SK-N-SH treated with all-trans-retinoic acid at 6 μM for 48 hours (cell line): Measurements from ENCODE around the gene BPIFA3.

ENCODE experiments used
- ATAC-seq: fragments of 200-7000 bp; cut with Tn5 transposase; 3 replicates; pipeline ENCODE4 v1.9.1; 2020; ENCODE audit warnings: mild to moderate bottlenecking, moderate library complexity
- ARNTL ChIP-seq: fragments of 450-650 bp; formaldehyde crosslinking; IDR thresholded peaks from 2 replicates; pipeline ENCODE4 v1.5.0; 2020; ENCODE audit warnings: low read depth, mild to moderate bottlenecking, moderate library complexity, borderline replicate concordance
- BACH2 ChIP-seq: fragments of 250-450 bp; sonication (Bioruptor Pico); IDR thresholded peaks from 2 replicates; pipeline ENCODE4 v1.9.0; 2021; ENCODE audit warnings: mild to moderate bottlenecking, borderline replicate concordance
- CSDC2 ChIP-seq: fragments of 250-450 bp; sonication (Bioruptor Pico); IDR thresholded peaks from 2 replicates; pipeline ENCODE4 v1.5.0; 2020; ENCODE audit warnings: mild to moderate bottlenecking, moderate library complexity
- ESRRG ChIP-seq: fragments of 250-450 bp; sonication (Bioruptor Pico); IDR thresholded peaks from 2 replicates; pipeline ENCODE4 v1.6.1; 2021; ENCODE audit warnings: mild to moderate bottlenecking
- GLIS3 ChIP-seq: fragments of 250-450 bp; sonication (Bioruptor Pico); IDR thresholded peaks from 2 replicates; pipeline ENCODE4 v1.5.0; 2020; ENCODE audit warnings: mild to moderate bottlenecking, moderate library complexity
- ISL1 ChIP-seq: fragments of 250-450 bp; sonication (Bioruptor Pico); IDR thresholded peaks from 2 replicates; pipeline ENCODE4 v2.1.2; 2022; ENCODE audit warnings: mild to moderate bottlenecking, moderate library complexity
- OSR1 ChIP-seq: fragments of 250-450 bp; sonication (Bioruptor Pico); IDR thresholded peaks from 2 replicates; pipeline ENCODE4 v1.8.0; 2022; ENCODE audit warnings: moderate library complexity, mild to moderate bottlenecking, inconsistent platforms
- PPARA ChIP-seq: fragments of 250-450 bp; sonication (Bioruptor Pico); IDR thresholded peaks from 2 replicates; pipeline ENCODE4 v1.5.0; 2020; ENCODE audit warnings: mild to moderate bottlenecking, borderline replicate concordance
- SNAI2 ChIP-seq: fragments of 250-450 bp; sonication (Bioruptor Pico); IDR thresholded peaks from 2 replicates; pipeline ENCODE4 v1.5.0; 2020; ENCODE audit warnings: mild to moderate bottlenecking, moderate library complexity
- TCF4 ChIP-seq: fragments of 250-450 bp; sonication (Bioruptor Pico); IDR thresholded peaks from 2 replicates; pipeline ENCODE4 v1.8.0; 2021; ENCODE audit warnings: mild to moderate bottlenecking, moderate library complexity, borderline replicate concordance
- TOX ChIP-seq: fragments of 250-450 bp; sonication (Bioruptor Pico); IDR thresholded peaks from 2 replicates; pipeline ENCODE4 v1.8.0; 2021; ENCODE audit warnings: mild to moderate bottlenecking, moderate library complexity, borderline replicate concordance
- TSHZ2 ChIP-seq: fragments of 250-450 bp; sonication (Bioruptor Pico); IDR thresholded peaks from 2 replicates; pipeline ENCODE4 v1.5.0; 2020; ENCODE audit warnings: mild to moderate bottlenecking, moderate library complexity
- ZC3H10 ChIP-seq: fragments of 250-450 bp; sonication (Bioruptor Pico); IDR thresholded peaks from 2 replicates; pipeline ENCODE4 v1.5.1; 2021; ENCODE audit warnings: mild to moderate bottlenecking, moderate library complexity
- ZFP3 ChIP-seq: fragments of 250-450 bp; sonication (Bioruptor Pico); IDR thresholded peaks from 2 replicates; pipeline ENCODE4 v1.5.0; 2020; ENCODE audit warnings: mild to moderate bottlenecking, moderate library complexity
- ZFP30 ChIP-seq: fragments of 450-650 bp; formaldehyde crosslinking; IDR thresholded peaks from 2 replicates; pipeline ENCODE4 v1.5.0; 2022; ENCODE audit warnings: mild to moderate bottlenecking, moderate library complexity
- ZNF70 ChIP-seq: fragments of 450-650 bp; formaldehyde crosslinking; IDR thresholded peaks from 2 replicates; pipeline ENCODE4 v1.5.0; 2020; ENCODE audit warnings: mild to moderate bottlenecking, moderate library complexity
- TF ChIP-seq, protein P1 (sequence below): fragments of 250-450 bp; sonication (Bioruptor Pico); IDR thresholded peaks from 2 replicates; pipeline ENCODE4 v1.5.1; 2020; ENCODE audit warnings: low read depth, mild to moderate bottlenecking, moderate library complexity
- TF ChIP-seq, protein P2 (sequence below): fragments of 250-450 bp; sonication (Bioruptor Pico); IDR thresholded peaks from 2 replicates; pipeline ENCODE4 v1.8.0; 2020; ENCODE audit warnings: mild to moderate bottlenecking, moderate library complexity, borderline replicate concordance

Gene BPIFA3

GRCh38 chr20:33246077-33246476 lies 28.9 kb downstream of the BPIFA3 start:
- TF ChIP-seq ZFP3 (CRISPR knock-in tag) (no peak), SNAI2 (CRISPR knock-in tag) (no peak), OSR1 (CRISPR knock-in tag) (no peak), ZC3H10 (CRISPR knock-in tag) (no peak), TSHZ2 (CRISPR knock-in tag) (no peak)
- no peak for ATAC-seq

GRCh38 chr20:33249456-33249855 lies 32.3 kb downstream of the BPIFA3 start:
- TF ChIP-seq ZFP30 (no peak), TSHZ2 (CRISPR knock-in tag) (no peak), ESRRG (no peak), PPARA (CRISPR knock-in tag) (no peak), BACH2 (CRISPR knock-in tag) (no peak), ISL1 (CRISPR knock-in tag) (no peak)
- TF ChIP-seq, all 23 proteins: peak for 0
- no peak for ATAC-seq

GRCh38 chr20:33250666-33251065 lies 33.5 kb downstream of the BPIFA3 start:
- ATAC-seq = no peak
- TF ChIP-seq ZFP3 (CRISPR knock-in tag) (no peak), CSDC2 (CRISPR knock-in tag) (no peak), TOX (CRISPR knock-in tag) (no peak), OSR1 (CRISPR knock-in tag) (no peak), BACH2 (CRISPR knock-in tag) (no peak), TSHZ2 (CRISPR knock-in tag) (no peak), GLIS3 (CRISPR knock-in tag) (no peak)
- TF ChIP-seq, protein P1, sequence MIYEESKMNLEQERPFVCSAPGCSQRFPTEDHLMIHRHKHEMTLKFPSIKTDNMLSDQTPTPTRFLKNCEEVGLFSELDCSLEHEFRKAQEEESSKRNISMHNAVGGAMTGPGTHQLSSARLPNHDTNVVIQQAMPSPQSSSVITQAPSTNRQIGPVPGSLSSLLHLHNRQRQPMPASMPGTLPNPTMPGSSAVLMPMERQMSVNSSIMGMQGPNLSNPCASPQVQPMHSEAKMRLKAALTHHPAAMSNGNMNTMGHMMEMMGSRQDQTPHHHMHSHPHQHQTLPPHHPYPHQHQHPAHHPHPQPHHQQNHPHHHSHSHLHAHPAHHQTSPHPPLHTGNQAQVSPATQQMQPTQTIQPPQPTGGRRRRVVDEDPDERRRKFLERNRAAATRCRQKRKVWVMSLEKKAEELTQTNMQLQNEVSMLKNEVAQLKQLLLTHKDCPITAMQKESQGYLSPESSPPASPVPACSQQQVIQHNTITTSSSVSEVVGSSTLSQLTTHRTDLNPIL = no peak

DNA sequence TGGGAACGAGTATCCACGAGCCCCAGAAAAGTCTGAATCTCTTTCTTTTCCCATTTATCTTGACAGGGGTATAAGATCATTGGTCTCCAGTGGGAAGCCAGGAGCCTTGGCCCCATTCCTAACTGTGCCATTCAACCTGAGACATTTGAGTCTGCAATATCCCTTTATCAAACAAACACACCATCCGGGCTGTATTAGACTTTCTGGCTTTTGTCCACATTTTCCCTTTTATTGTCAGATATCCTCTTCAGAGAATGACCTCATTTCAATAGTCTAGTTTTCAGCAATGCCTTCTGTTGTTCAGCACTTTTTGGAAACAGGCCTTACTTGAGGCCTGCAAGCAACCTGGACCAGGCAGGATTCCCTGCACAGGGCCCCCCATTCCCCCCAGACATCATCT lies 34.3 kb downstream of the BPIFA3 start:
- TF ChIP-seq ARNTL (CRISPR knock-in tag) (no peak), ZFP30 (no peak), ZNF70 (CRISPR knock-in tag) (no peak)
- no peak for ATAC-seq

- TF ChIP-seq TCF4 (CRISPR knock-in tag) = no peak
- TF ChIP-seq, protein P1 = no peak
- TF ChIP-seq ISL1 (CRISPR knock-in tag) = no peak
- TF ChIP-seq, protein P2, sequence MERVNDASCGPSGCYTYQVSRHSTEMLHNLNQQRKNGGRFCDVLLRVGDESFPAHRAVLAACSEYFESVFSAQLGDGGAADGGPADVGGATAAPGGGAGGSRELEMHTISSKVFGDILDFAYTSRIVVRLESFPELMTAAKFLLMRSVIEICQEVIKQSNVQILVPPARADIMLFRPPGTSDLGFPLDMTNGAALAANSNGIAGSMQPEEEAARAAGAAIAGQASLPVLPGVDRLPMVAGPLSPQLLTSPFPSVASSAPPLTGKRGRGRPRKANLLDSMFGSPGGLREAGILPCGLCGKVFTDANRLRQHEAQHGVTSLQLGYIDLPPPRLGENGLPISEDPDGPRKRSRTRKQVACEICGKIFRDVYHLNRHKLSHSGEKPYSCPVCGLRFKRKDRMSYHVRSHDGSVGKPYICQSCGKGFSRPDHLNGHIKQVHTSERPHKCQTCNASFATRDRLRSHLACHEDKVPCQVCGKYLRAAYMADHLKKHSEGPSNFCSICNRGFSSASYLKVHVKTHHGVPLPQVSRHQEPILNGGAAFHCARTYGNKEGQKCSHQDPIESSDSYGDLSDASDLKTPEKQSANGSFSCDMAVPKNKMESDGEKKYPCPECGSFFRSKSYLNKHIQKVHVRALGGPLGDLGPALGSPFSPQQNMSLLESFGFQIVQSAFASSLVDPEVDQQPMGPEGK = no peak
- TF ChIP-seq, all 23 proteins: peak for 0
- ATAC-seq = no peak
Observed at GRCh38 chr20:33252460-33252859, 35.3 kb downstream of the BPIFA3 start.
